Panc1 (cell line): Measurements from ENCODE around the gene CAPN15.

ENCODE experiments used
- POLR2AphosphoS5 ChIP-seq: IDR thresholded peaks from 2 replicates; pipeline ENCODE4 v1.6.1; 2012; ENCODE audit warnings: mild to moderate bottlenecking, low read depth, low read length, moderate library complexity
- TCF7L2 ChIP-seq: IDR thresholded peaks from 2 replicates; pipeline ENCODE4 v1.6.1; 2011; ENCODE audit warnings: mild to moderate bottlenecking, low read depth, low read length, inconsistent platforms
- TF ChIP-seq, protein P1 (sequence below): fragments of 450-650 bp; IDR thresholded peaks from 2 replicates; pipeline ENCODE4 v1.5.1; 2017; ENCODE audit warnings: mild to moderate bottlenecking

DNA sequence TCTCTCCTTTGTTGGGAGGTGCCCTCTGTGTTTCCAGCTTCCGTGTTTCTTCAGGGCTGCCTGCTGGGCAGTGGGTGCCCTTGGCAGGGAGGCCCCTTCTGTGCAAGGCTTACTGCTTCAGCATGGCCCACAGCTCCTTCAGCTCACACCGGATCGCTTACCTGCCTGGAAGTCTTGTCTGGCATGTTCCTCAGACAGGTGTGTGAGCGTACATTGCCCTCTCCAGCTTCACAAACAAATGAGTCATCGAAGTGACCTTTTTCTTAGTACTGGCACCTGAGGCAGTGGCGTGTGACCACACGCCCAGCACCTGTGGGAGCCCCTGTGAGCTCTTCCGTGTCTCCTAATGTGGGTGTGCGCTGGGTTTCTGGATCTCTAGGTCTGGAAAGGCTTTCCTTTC lies 65.9 kb downstream of the CAPN15 start:
- TF ChIP-seq, protein P1, sequence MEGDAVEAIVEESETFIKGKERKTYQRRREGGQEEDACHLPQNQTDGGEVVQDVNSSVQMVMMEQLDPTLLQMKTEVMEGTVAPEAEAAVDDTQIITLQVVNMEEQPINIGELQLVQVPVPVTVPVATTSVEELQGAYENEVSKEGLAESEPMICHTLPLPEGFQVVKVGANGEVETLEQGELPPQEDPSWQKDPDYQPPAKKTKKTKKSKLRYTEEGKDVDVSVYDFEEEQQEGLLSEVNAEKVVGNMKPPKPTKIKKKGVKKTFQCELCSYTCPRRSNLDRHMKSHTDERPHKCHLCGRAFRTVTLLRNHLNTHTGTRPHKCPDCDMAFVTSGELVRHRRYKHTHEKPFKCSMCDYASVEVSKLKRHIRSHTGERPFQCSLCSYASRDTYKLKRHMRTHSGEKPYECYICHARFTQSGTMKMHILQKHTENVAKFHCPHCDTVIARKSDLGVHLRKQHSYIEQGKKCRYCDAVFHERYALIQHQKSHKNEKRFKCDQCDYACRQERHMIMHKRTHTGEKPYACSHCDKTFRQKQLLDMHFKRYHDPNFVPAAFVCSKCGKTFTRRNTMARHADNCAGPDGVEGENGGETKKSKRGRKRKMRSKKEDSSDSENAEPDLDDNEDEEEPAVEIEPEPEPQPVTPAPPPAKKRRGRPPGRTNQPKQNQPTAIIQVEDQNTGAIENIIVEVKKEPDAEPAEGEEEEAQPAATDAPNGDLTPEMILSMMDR, result no peak
- TF ChIP-seq POLR2AphosphoS5 (no peak), TCF7L2 (no peak)
